ENCODE data around the gene MINDY4B. TPM values are rescaled to one million over a fixed set of nuclear protein-coding genes. Genes with fewer than 3 reads are reported as not detected.

MINDY4B gene
- total RNA-seq, 3 donors from 2014 or later (not counting 1 experiment from before 2014, with no cell fraction given) = not detected

DNA sequence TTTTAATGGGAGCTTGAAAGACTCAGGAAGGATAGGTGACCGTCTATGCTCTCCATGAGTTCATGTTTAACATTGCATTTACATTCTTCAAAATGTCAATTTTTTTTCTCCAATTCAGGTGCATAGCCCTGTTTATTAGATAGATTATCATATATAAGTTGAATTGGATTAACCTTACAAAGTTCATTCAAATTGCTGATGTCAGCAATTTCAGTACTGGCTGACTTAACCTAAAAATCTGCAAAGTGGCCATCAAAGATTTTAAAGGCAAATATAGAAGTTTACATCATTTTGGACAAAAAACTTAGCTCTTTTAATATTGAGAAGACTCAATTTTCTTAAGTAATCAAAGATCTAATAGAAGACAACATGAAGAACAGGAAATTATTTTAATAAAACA lies 57.8 kb downstream of the MINDY4B start:
- H3K9me3 ChIP-seq (ENCODE audit: control insufficient read depth, insufficient read depth, low read length) = no peaks in the 10 kb centered on the region
- TF ChIP-seq, protein P1, sequence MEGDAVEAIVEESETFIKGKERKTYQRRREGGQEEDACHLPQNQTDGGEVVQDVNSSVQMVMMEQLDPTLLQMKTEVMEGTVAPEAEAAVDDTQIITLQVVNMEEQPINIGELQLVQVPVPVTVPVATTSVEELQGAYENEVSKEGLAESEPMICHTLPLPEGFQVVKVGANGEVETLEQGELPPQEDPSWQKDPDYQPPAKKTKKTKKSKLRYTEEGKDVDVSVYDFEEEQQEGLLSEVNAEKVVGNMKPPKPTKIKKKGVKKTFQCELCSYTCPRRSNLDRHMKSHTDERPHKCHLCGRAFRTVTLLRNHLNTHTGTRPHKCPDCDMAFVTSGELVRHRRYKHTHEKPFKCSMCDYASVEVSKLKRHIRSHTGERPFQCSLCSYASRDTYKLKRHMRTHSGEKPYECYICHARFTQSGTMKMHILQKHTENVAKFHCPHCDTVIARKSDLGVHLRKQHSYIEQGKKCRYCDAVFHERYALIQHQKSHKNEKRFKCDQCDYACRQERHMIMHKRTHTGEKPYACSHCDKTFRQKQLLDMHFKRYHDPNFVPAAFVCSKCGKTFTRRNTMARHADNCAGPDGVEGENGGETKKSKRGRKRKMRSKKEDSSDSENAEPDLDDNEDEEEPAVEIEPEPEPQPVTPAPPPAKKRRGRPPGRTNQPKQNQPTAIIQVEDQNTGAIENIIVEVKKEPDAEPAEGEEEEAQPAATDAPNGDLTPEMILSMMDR (IDR thresholded peaks at IDR 0.05) = no peak
- DNase-seq = no peak
- H3K27me3 Mint-ChIP-seq (ENCODE audit: low read depth in 2 of 2) = peaks cover 8 to 15% of the 10 kb centered on the region in 2 donors
- no peaks in the 10 kb centered on the region for H3K4me1 Mint-ChIP-seq
- WGBS (ENCODE audit: insufficient coverage) = 100% methylated on average over 1 of the region's 1 CpG
- H3K4me3 Mint-ChIP-seq = no peak overlapping the region
- no peaks in the 10 kb centered on the region for H3K4me1 ChIP-seq (ENCODE audit: control insufficient read depth, insufficient read depth, low read length)
- H3K36me3 Mint-ChIP-seq = no peaks in the 10 kb centered on the region
- no peak overlapping the region for H3K4me3 ChIP-seq (ENCODE audit: low read length)
- H3K9me3 Mint-ChIP-seq = no peaks in the 10 kb centered on the region
- H3K27ac ChIP-seq (ENCODE audit: low read length) = no peak overlapping the region
- no peaks in the 10 kb centered on the region for H3K27me3 ChIP-seq (ENCODE audit: control insufficient read depth, insufficient read depth, low read length)
- intact Hi-C loops (cut with micrococcal nuclease) = no loop called here
- no peaks in the 10 kb centered on the region for H3K36me3 ChIP-seq (ENCODE audit: control insufficient read depth, insufficient read depth, low read length)
- ATAC-seq = no peak
- no peak overlapping the region for H3K27ac Mint-ChIP-seq

DNA sequence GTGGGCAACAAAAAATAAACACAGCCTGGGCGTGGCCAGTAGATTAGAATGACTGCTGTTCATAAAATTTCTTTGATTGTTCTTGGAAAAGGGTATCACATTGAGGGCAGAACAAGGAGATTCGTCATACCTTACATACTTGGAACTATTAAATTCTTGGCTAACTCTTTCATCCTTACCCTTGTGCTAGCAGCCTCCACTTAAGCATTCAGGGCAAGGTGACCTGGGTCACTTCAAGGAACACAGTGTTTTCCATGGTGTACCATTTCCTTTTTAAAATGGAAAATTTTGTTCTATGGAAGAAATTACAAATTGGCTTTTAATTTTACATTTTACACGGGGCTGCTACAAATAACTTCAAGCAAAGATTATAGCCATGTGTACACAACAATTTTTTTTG lies 60.8 kb downstream of the MINDY4B start:
- ATAC-seq (no peak), DNase-seq (no peak)
- Mint-ChIP-seq H3K36me3 (no peaks in the 10 kb centered on the region), H3K4me3 (no peak overlapping the region), H3K27me3 (ENCODE audit: low read depth in 2 of 2) (peaks cover 5 to 24% of the 10 kb centered on the region in 2 donors), H3K4me1 (no peaks in the 10 kb centered on the region), H3K27ac (no peak overlapping the region), H3K9me3 (no peaks in the 10 kb centered on the region)
- intact Hi-C loops (cut with micrococcal nuclease) = no loop called here
- H3K4me3 ChIP-seq (ENCODE audit: low read length) = no peak overlapping the region
- H3K9me3 ChIP-seq (ENCODE audit: control insufficient read depth, insufficient read depth, low read length) = no peaks in the 10 kb centered on the region
- H3K27me3 ChIP-seq (ENCODE audit: control insufficient read depth, insufficient read depth, low read length) = no peaks in the 10 kb centered on the region
- no peaks in the 10 kb centered on the region for H3K36me3 ChIP-seq (ENCODE audit: control insufficient read depth, insufficient read depth, low read length)
- H3K27ac ChIP-seq (ENCODE audit: low read length) = no peak overlapping the region
- WGBS (ENCODE audit: insufficient coverage) = 73% methylated on average over 3 of the region's 3 CpGs
- H3K4me1 ChIP-seq (ENCODE audit: control insufficient read depth, insufficient read depth, low read length) = no peaks in the 10 kb centered on the region
- TF ChIP-seq, protein P1 (IDR thresholded peaks at IDR 0.05) = no peak

DNA sequence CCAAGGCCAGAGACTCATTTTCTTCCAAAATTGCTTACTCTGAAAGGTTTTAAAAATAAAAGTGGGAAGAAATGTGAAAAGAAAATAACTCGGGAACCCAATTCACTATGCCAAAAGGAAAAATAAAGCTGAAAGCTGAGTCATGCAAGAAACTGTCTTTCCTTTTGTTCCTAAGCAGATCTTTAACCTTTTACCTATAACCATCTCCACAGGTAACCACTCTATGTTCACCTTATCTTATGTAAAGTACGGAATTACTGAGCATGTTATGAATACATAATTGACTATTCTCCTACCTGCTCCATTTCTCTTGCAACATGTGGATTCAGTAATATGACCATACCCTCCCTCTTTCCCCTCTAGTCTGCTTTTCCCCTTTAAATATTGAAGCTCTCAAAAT lies 62.0 kb downstream of the MINDY4B start:
- Mint-ChIP-seq H3K36me3 (no peaks in the 10 kb centered on the region), H3K4me3 (no peak overlapping the region), H3K27me3 (ENCODE audit: low read depth in 2 of 2) (peaks cover 9 to 28% of the 10 kb centered on the region in 2 donors), H3K4me1 (no peaks in the 10 kb centered on the region), H3K9me3 (no peaks in the 10 kb centered on the region), H3K27ac (no peak overlapping the region)
- DNase-seq (no peak), ATAC-seq (no peak)
- intact Hi-C loops (cut with micrococcal nuclease) = no loop called here
- TF ChIP-seq, protein P1 (IDR thresholded peaks at IDR 0.05) = no peak
- no peaks in the 10 kb centered on the region for H3K36me3 ChIP-seq (ENCODE audit: control insufficient read depth, insufficient read depth, low read length)
- H3K27ac ChIP-seq (ENCODE audit: low read length) = no peak overlapping the region
- no peaks in the 10 kb centered on the region for H3K4me1 ChIP-seq (ENCODE audit: control insufficient read depth, insufficient read depth, low read length)
- WGBS (ENCODE audit: insufficient coverage) = 94% methylated on average over 2 of the region's 2 CpGs
- H3K9me3 ChIP-seq (ENCODE audit: control insufficient read depth, insufficient read depth, low read length) = no peaks in the 10 kb centered on the region
- no peak overlapping the region for H3K4me3 ChIP-seq (ENCODE audit: low read length)
- H3K27me3 ChIP-seq (ENCODE audit: control insufficient read depth, insufficient read depth, low read length) = no peaks in the 10 kb centered on the region

DNA sequence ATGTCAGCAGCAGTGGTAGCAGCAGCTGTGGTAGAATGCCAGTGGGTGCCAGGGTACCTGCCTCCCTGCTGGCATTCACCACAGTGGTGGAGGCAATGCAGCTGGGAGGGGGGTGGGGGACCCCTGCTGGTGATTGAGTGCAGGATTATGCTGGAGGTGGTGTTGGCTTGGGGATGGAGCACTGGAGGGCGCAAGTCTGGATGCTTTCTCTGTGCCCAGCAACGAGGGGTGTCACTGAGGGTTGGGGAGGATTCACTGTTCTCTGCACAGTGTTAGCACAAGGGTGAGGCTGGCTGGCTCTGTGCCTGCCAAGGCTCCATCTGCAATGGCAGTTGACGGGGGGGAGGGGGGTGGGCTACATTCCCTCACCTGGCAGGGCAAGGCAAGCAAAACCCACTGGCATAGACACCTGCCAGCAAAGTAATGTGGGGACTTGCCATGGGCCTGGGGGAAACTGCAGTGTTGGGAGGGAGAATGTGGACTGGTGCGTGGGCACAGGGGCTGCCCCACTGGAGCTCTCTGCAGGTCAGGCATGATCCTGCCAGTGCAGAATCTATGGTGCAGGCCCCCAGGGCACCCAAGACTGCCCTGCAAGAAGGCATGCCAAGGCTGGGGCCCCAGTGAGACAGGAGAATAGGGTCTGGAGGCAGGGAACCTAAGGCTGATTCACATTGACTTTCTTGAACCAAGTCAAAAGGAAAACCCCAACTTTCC lies 64.3 kb downstream of the MINDY4B start:
- Histone ChIP-seq H3K9me3 (ENCODE audit: control insufficient read depth, insufficient read depth, low read length) (no peaks in the 10 kb centered on the region), H3K4me3 (ENCODE audit: low read length) (no peak overlapping the region), H3K36me3 (ENCODE audit: control insufficient read depth, insufficient read depth, low read length) (no peaks in the 10 kb centered on the region), H3K4me1 (ENCODE audit: control insufficient read depth, insufficient read depth, low read length) (no peaks in the 10 kb centered on the region), H3K27me3 (ENCODE audit: control insufficient read depth, insufficient read depth, low read length) (peaks cover 2% of the 10 kb centered on the region), H3K27ac (ENCODE audit: low read length) (no peak overlapping the region)
- H3K9me3 Mint-ChIP-seq = no peaks in the 10 kb centered on the region
- no peaks in the 10 kb centered on the region for H3K4me1 Mint-ChIP-seq
- no peak for ATAC-seq
- intact Hi-C loops (cut with micrococcal nuclease) = no loop called here
- H3K27me3 Mint-ChIP-seq (ENCODE audit: low read depth in 2 of 2) = peaks cover 18 to 50% of the 10 kb centered on the region in 2 donors
- H3K27ac Mint-ChIP-seq = no peak overlapping the region
- TF ChIP-seq, protein P1 (IDR thresholded peaks at IDR 0.05) = no peak
- 88% methylated on average over 4 of the region's 4 CpGs for WGBS (ENCODE audit: insufficient coverage)
- DNase-seq = peak in 1 of 2 donors; percentile 18
- H3K4me3 Mint-ChIP-seq = no peak overlapping the region
- H3K36me3 Mint-ChIP-seq = no peaks in the 10 kb centered on the region
